Panc1 (cell line): ENCODE data around the gene ADAD2. TPM values are rescaled to one million over a fixed set of nuclear protein-coding genes. Genes with fewer than 3 reads are reported as not detected.

Source experiments
- ATAC-seq: fragments of 200-7000 bp; cut with Tn5 transposase; 2 replicates; pipeline ENCODE4 v1.9.1; 2020; ENCODE audit warnings: mild to moderate bottlenecking, moderate library complexity
- BruUV-seq: library from RNA; stranded (reverse); fragments of 400-500 nt; replicated peaks from 2 replicates; lab custom pipeline; 2021; lab: Mats Ljungman, UMichigan
- CTCF ChIA-PET: fragments of 300-600 bp; sonication (Branson Sonifier 250); formaldehyde crosslinking; loops from one replicate; lab custom pipeline; 2022; ENCODE audit warnings: antibody characterized with exemption; lab: Charles Lee
- POLR2A ChIA-PET: fragments of 300-600 bp; sonication (Branson Sonifier 250); formaldehyde crosslinking; loops from one replicate; lab custom pipeline; 2022; ENCODE audit warnings: antibody characterized with exemption; lab: Charles Lee
- DNase-seq: peaks from one replicate; pipeline ENCODE4 v3.0.0-alpha.2; 2010; ENCODE audit warnings: low read depth, low spot score
- H3K27ac ChIP-seq: 2 replicates; pipeline ENCODE4 v1.5.1; 2011; ENCODE audit warnings: mild to moderate bottlenecking, low read length, inconsistent platforms
- H3K27me3 ChIP-seq: fragments of 200-500 bp; sonication (Bioruptor generic); 2 replicates; pipeline ENCODE4 v1.6.0; 2014; ENCODE audit warnings: low read length, inconsistent platforms; ENCODE audit not compliant: control insufficient read depth, insufficient read depth
- H3K36me3 ChIP-seq: fragments of 200-500 bp; sonication (Bioruptor generic); 2 replicates; pipeline ENCODE4 v1.5.1; 2014; ENCODE audit warnings: inconsistent platforms, mild to moderate bottlenecking, low read length, moderate library complexity; ENCODE audit not compliant: control insufficient read depth, insufficient read depth
- H3K4me1 ChIP-seq: 2 replicates; pipeline ENCODE4 v1.5.1; 2011; ENCODE audit warnings: inconsistent platforms, mild to moderate bottlenecking, low read length, moderate library complexity; ENCODE audit not compliant: control insufficient read depth, insufficient read depth
- H3K4me3 ChIP-seq, 2 experiments: 2 replicates each; pipeline ENCODE4 v1.5.1; 2011 to 2012; ENCODE audit warnings: low read depth in 2 of 2, low read length in 2 of 2, mild to moderate bottlenecking in 2 of 2, inconsistent platforms in 1 of 2, moderate library complexity in 1 of 2
- H3K9me3 ChIP-seq: fragments of 200-500 bp; sonication (Bioruptor generic); 2 replicates; pipeline ENCODE4 v1.5.1; 2014; ENCODE audit warnings: low read depth, mild to moderate bottlenecking, inconsistent platforms, low read length, moderate library complexity; ENCODE audit not compliant: control insufficient read depth, insufficient read depth
- CTCF ChIP-seq: fragments of 450-650 bp; IDR thresholded peaks from 2 replicates; pipeline ENCODE4 v1.5.1; 2017; ENCODE audit warnings: mild to moderate bottlenecking
- POLR2AphosphoS5 ChIP-seq: IDR thresholded peaks from 2 replicates; pipeline ENCODE4 v1.6.1; 2012; ENCODE audit warnings: mild to moderate bottlenecking, low read depth, low read length, moderate library complexity
- REST ChIP-seq, 2 experiments: IDR thresholded peaks; 2 replicates each; pipeline ENCODE4 v1.6.1; 2011 to 2012; ENCODE audit warnings: low read depth in 2 of 2, control low read depth in 1 of 2, low read length in 1 of 2, mild to moderate bottlenecking in 1 of 2, moderate library complexity in 1 of 2; ENCODE audit not compliant: insufficient read depth in 1 of 2
- SIN3A ChIP-seq: IDR thresholded peaks from 2 replicates; pipeline ENCODE4 v1.6.1; 2012; ENCODE audit warnings: low read depth, mild to moderate bottlenecking, low read length, moderate library complexity, borderline replicate concordance; ENCODE audit not compliant: insufficient read depth
- TCF7L2 ChIP-seq: IDR thresholded peaks from 2 replicates; pipeline ENCODE4 v1.6.1; 2011; ENCODE audit warnings: mild to moderate bottlenecking, low read depth, low read length, inconsistent platforms
- in situ Hi-C: cut with HindIII; loops from 2 replicates; pipeline ENCODE4 v1.10.0; 2016; ENCODE audit warnings: low sequenced_read_pairs, low pct_unique_long_range_greater_than_20kb
- intact Hi-C: fragments of 100-400 bp; cut with micrococcal nuclease; formaldehyde crosslinking; loops from one replicate; pipeline ENCODE4 v1.10.0; 2022; ENCODE audit not compliant: unreplicated experiment
- total RNA-seq: library from RNA; stranded (reverse); gene quantifications from one replicate; pipeline ENCODE4 v1.2.1, GENCODE V29; 2021; ENCODE audit not compliant: unreplicated experiment

The ADAD2 gene
- total RNA-seq, 1 experiment from 2014 or later: not detected

GRCh38 chr16:84225571-84225970 is 34.6 kb downstream of the ADAD2 start:
- no peak overlapping the region; the same call in 1 of the 2 replicates for H3K27ac ChIP-seq
- in situ Hi-C loops (no loop called here), intact Hi-C loops (no loop called here)
- DNase-seq: no peak
- no peak for TF ChIP-seq POLR2AphosphoS5
- no peak for TF ChIP-seq TCF7L2
- no peak for TF ChIP-seq REST (IDR thresholded peaks at IDR 0.05; ENCODE audit: insufficient read depth in 1 of 2, low read depth in 2 of 2, low read length in 1 of 2)
- TF ChIP-seq SIN3A: no peak
- no peak for TF ChIP-seq CTCF
- no peak for ATAC-seq
- no peaks in the 10 kb centered on the region for H3K27me3 ChIP-seq
- no peaks in the 10 kb centered on the region for H3K9me3 ChIP-seq
- peaks cover 23% of the 10 kb centered on the region; the same call in 1 of the 2 replicates for H3K4me1 ChIP-seq
- CTCF ChIA-PET: no interaction called here
- no TSS peak for BruUV-seq
- no peaks in the 10 kb centered on the region for H3K36me3 ChIP-seq
- H3K4me3 ChIP-seq: no peak overlapping the region
- POLR2A ChIA-PET: no interaction called here

DNA sequence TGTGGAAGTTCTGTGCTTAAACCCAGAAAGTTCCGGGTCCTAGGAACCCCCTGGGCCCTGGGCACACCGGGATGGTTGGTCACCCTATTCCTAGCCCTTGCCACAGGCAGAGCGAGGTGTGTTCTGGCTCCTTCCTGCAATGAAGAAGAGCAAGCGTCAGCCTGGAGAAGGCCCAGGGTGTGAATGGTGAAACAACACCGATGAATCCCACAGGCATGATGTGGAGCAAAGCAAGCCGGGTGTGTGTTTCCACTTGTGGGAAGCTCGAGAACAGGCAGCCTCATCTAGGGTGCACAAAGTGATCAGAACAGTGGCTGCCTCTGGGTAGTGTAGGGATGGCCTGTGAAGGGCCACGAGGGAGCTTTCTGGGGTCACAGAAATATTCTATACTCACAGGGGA is 35.1 kb downstream of the ADAD2 start:
- H3K4me3 ChIP-seq: no peak overlapping the region
- intact Hi-C loops (no loop called here), in situ Hi-C loops (no loop called here)
- ATAC-seq (no peak), DNase-seq (no peak)
- POLR2A ChIA-PET: no interaction called here
- no peaks in the 10 kb centered on the region for H3K9me3 ChIP-seq
- no TSS peak for BruUV-seq
- H3K4me1 ChIP-seq: peaks cover 23% of the 10 kb centered on the region; the same call in 1 of the 2 replicates
- no peaks in the 10 kb centered on the region for H3K27me3 ChIP-seq
- H3K27ac ChIP-seq: no peak overlapping the region; the same call in 1 of the 2 replicates
- CTCF ChIA-PET: no interaction called here
- H3K36me3 ChIP-seq: no peaks in the 10 kb centered on the region
- TF ChIP-seq TCF7L2: no peak
- no peak for TF ChIP-seq POLR2AphosphoS5
- no peak for TF ChIP-seq CTCF
- no peak for TF ChIP-seq REST (IDR thresholded peaks at IDR 0.05; ENCODE audit: insufficient read depth in 1 of 2, low read depth in 2 of 2, low read length in 1 of 2)
- TF ChIP-seq SIN3A: no peak
